GM21528 (cell line): ENCODE results near the gene SART1.
"Not testable (repeated sequence)": the region's sequence is repeated elsewhere in the genome, so short reads cannot be mapped to it uniquely, and the experiment has no call there.

Source experiments
- ATAC-seq: cut with Tn5 transposase; IDR thresholded peaks from one replicate; pipeline ENCODE4 v1.9.1; 2021; ENCODE audit warnings: mild to moderate bottlenecking, moderate library complexity; ENCODE audit not compliant: unreplicated experiment, low FRiP score

Gene SART1

DNA sequence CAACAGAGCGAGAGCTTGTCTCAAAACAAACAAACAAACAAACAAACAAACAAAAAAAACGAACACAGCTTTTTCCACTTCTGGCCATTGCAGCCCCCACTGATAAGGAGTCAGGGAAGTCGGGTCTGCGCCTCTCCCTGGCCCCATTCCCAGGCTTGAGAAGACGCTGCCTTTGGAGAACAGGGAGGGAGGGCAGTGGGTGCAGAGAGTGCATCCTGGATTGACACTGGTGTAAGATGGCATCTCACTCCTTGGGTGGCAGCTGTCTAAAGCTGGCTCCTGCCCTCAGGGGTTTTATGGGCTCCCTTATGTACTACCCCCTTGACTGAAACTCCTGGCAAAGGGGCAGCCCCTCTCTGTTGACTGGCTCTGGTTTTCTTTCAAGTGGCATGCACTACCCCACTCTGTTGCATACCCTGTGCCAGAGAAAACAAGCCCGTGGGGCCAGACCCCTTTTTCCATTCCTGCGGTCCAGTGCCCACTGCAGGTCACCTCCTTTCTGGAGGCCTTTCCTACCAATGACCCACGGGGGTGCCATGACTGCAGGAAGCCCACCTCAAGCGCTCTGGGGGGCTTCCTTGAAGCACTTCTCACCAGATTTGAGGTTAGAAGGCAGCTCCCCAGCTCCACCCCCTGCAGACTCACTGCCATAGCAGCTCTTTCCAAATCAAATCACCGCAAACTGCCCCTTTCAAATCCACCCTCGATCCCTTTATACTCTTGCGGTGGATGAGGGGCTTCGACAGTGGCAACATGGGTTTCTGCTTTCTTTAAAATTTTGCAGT lies 29.6 kb upstream of the SART1 start:
- ATAC-seq, result no peak

- ATAC-seq, result no peak
Measured at GRCh38 chr11:65932558-65932919, 29.0 kb upstream of the SART1 start.

GRCh38 chr11:65934014-65934413 lies 27.5 kb upstream of the SART1 start:
- ATAC-seq, result no peak

- ATAC-seq, result no peak
Measured at GRCh38 chr11:65937766-65938165, 23.8 kb upstream of the SART1 start.

GRCh38 chr11:65941720-65942310 lies 19.7 kb upstream of the SART1 start:
- ATAC-seq, result no peak

GRCh38 chr11:65942531-65942930 lies 19.0 kb upstream of the SART1 start:
- ATAC-seq, result no peak

DNA sequence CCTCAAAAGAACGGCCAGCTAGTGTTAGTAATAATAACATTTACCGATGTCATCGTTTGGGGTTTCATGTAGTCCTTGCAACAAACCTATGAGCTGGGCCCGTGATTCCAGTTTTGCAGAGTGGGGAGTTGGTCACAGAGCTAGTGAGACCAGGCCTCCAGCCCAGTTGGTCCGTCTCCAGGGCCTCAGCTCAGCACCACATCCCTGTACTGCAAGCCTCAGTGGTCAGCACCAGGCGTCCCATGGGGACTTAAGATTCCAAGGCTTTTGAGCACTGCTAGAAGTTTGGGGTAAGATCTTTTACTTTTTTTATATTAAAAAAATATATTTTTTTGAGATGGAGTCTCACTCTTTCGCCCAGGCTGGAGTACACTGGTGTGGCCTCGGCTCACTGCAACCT lies 17.3 kb upstream of the SART1 start:
- ATAC-seq, result no peak

- ATAC-seq, result no peak
Measured at GRCh38 chr11:65944767-65945166, 16.8 kb upstream of the SART1 start.

DNA sequence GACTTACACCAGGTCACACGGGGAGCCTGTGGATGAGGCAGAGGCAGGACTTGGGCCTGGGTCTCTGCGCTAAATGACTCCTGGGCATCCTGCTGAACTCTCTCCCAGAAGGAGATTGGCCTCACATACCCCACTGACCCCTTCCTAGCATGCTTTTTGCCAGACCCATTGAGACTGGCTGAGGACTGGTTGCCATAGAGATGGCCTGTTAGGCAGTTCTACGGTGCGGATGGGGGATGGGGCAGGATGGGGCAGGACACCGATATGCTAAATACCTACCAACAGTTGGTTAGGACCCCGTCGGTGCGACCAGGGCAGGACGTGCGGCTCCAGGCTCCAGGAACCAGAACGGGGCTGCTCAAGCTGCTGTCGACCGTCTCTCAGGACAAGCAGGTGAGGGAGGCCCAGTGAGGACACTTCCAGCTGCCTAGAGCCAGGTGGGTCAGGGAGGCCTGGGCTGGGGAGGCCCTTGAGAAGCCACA lies 16.1 kb upstream of the SART1 start, which contains the start of gene TSGA10IP:
Gene TSGA10IP (plus strand): TSS at position 51 of the 482 bp plus-strand sequence. CDS start 196 bp downstream, at position 247.
- no peak for ATAC-seq

DNA sequence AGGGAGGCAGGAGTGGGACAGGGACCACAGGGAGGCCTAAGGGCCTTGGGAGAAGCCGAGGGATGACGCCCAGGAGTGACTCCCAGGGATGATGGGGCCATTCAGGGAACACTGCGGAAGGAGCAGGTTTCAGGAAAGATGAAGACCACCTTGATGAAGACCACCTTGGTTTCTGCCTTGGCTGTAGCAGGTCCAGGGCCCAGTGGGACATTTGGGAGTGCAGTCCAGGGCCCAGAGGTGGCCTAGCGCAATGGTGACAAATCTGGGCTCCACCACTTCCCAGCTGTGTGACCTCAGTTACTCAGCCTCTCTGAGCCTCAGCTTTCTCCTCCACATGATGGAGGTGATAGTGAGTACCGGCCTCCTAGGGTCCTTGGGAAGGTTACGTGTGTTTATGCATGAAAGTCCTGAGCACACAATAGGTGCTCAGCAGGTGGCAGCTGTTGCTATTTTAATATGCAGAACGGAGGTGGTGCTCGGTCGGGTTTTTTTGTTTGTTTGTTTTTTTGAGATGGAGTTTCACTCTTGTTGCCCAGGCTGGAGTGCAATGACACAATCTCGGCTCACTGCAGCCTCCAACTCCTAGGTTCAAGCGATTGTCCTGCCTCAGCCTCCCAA lies 15.5 kb upstream of the SART1 start:
- no peak for ATAC-seq

GRCh38 chr11:65946655-65947054 lies 14.9 kb upstream of the SART1 start:
- no peak for ATAC-seq

GRCh38 chr11:65947133-65947532 lies 14.4 kb upstream of the SART1 start:
- ATAC-seq, result no peak

DNA sequence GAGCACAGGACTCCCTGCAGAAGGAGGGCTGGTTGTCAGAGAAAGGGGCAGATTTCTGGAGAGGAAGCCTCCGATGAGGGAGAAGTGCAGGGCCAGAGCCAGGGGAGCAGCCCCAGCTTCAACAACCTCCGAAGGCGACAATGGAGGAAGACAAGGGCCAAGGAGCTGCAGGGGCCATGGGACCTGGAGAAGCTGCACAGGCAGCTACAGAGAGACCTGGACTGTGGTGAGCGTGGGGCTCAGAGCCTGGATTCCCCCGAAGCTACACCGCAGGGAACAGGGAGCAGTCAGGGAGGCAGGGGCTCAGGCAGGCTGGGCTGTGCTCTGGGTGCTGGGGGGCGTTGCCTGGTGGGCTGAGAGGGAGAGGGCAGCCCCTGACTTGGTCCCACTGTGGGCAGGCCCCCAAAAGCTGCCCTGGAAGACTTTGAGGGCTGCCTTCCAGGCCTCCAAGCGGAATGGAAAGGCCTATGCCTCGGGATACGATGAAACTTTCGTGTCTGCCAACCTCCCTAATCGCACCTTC lies 13.9 kb upstream of the SART1 start:
- no peak for ATAC-seq

GRCh38 chr11:65950711-65951110 lies 10.8 kb upstream of the SART1 start:
- not testable (repeated sequence) for ATAC-seq

GRCh38 chr11:65951641-65952040 lies 9.9 kb upstream of the SART1 start:
- ATAC-seq, result not testable (repeated sequence)

DNA sequence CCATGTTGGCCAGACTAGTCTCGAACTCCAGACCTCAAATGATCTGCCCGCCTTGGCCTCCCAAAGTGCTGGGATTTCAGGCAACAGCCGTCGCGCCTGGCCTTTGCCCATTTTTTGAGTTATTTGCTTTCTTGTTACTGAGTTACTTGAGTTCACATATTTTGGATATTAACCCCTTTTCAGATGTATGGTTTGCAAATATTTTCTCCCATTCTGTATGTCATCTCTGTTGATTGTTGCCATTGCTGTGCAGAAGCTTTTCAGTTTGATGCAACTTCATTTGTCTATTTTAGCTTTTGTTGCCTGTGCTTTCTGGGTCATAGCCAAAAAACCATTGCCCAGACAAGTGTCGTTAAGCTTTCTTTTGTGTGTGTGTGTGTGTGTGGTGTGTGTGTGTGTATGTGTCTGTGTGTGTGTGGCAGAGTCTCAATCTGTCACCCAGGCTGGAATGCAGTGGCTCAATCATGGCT lies 9.4 kb upstream of the SART1 start:
- no peak for ATAC-seq

GRCh38 chr11:65953471-65953870 lies 8.1 kb upstream of the SART1 start:
- ATAC-seq, result no peak

- no peak for ATAC-seq
Measured at GRCh38 chr11:65954771-65955170, 6.8 kb upstream of the SART1 start.

DNA sequence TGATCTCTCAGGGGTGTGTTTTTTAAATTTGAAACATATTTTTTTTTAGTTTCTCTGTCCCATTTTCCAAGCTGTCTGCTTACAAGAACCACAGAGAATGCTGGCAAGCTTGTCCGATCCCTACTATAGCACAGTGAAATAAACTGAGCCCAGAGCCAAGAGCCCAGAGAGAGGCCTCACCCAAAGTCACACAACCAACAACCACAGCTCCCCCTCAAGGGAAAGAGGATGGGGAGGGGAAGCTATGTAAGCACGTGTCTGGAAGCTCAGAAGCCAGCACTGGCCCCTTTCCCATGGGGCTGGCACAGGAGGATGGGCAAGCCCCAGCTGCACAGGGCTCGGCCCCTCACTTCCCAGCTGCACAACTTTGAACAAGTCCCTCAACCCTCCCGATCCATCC lies 3.2 kb upstream of the SART1 start:
- ATAC-seq, result no peak

- ATAC-seq, result no peak
Measured at GRCh38 chr11:65958774-65959420, 2.6 kb upstream of the SART1 start.

DNA sequence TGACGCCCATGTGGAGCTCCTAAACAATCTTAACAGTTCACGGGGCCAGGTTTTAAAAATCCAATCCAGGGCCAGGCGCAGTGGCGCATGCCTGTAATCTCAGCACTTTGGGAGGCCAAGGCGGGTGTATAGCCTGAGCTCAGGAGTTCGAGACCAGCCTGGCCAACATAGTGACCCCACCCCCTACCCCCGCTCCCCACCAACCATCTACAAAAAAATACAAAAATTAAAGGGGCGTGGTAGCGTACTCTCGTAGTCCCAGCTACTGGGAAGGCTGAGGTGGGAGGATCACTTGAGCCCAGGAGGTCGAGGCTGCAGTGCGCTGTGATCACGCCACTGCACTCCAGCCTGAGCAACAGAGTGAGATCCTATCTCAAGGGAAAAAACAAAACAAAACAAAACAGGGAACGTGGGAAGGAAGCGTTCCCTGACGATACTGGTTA lies 689 bp upstream of the SART1 start:
- ATAC-seq, result no peak
